ENCODE measurements around the gene CBFA2T3.

GRCh38 chr16:89025636-89026035, 48.6 kb upstream of the CBFA2T3 start:
- TF ChIP-seq CTCF (IDR thresholded peaks at IDR 0.05) (no peak), EP300 (IDR thresholded peaks at IDR 0.05) (no peak)

All from tibial nerve (tissue), 4 donors.